Esophagus squamous epithelium (tissue), 5 donors: ENCODE results near the gene ARHGAP26. TPM values are rescaled to one million over a fixed set of nuclear protein-coding genes. Genes with fewer than 3 reads are reported as not detected.

Experiments used
- DNase-seq: peaks from one replicate; lab custom pipeline; 2025; lab: John Stamatoyannopoulos, UW
- H3K27ac ChIP-seq, 4 donors: fragments of 200-600 bp; sonication (generic); one replicate each; pipeline ENCODE4 v1.5.1; 2016 to 2019; ENCODE audit warnings: mild to moderate bottlenecking in 1 of 4
- H3K27me3 ChIP-seq, 4 donors: fragments of 200-600 bp; sonication (generic); 1 replicate in 3 of 4; 2 replicates in 1 of 4; pipeline versions ENCODE4 v1.5.1 to v1.6.0; 2017 to 2021; ENCODE audit warnings: antibody characterized with exemption in 1 of 4
- H3K36me3 ChIP-seq, 3 donors: fragments of 200-600 bp; sonication (generic); one replicate each; pipeline ENCODE4 v1.5.1; 2016 to 2019
- H3K4me1 ChIP-seq, 3 donors: fragments of 200-600 bp; sonication (generic); one replicate each; pipeline ENCODE4 v1.5.1; 2017 to 2019
- H3K4me3 ChIP-seq, 4 donors: fragments of 200-600 bp; sonication (generic); 1 replicate in 3 of 4; 2 replicates in 1 of 4; pipeline ENCODE4 v1.5.1; 2016 to 2019; ENCODE audit warnings: mild to moderate bottlenecking in 2 of 4, moderate library complexity in 1 of 4
- H3K9me3 ChIP-seq, 3 donors: fragments of 200-600 bp; sonication (generic); one replicate each; pipeline ENCODE4 v1.5.1; 2016 to 2019
- POLR2A ChIP-seq, 4 donors: fragments of 450-650 bp; IDR thresholded peaks; one replicate each; pipeline ENCODE4 v1.6.1; 2017; ENCODE audit warnings: antibody characterized with exemption in 4 of 4, mild to moderate bottlenecking in 4 of 4, moderate library complexity in 3 of 4
- WGBS, 2 donors: methylation state at CpG; one replicate each; pipeline ENCODE4 v1.1.5; 2018; 5-methylcytosine and 5-hydroxymethylcytosine counted together
- intact Hi-C: fragments of 100-400 bp; cut with DNase I; formaldehyde crosslinking; loops from one replicate; pipeline ENCODE4 v1.15.0; 2022
- total RNA-seq, 4 donors: library from RNA; depleted of rRNA; stranded (reverse); fragments of >200 nt; gene quantifications; one replicate each; pipeline ENCODE4 v1.1.0, GENCODE V29; 2016
- TF ChIP-seq, protein P1 (sequence below), 6 experiments: fragments of 450-650 bp in 4 of 6; fragments of 200-600 bp in 2 of 6; sonication (generic) in 2 of 6; IDR thresholded peaks; one replicate each; pipeline ENCODE4 v1.5.1; 2016 to 2019; ENCODE audit warnings: antibody characterized with exemption in 6 of 6, mild to moderate bottlenecking in 4 of 6, moderate library complexity in 4 of 6
- donor health status: DM: yes; HTN: yes; CAD: no.

ARHGAP26 gene
- total RNA-seq, 4 donors from 2014 or later = 4.4 to 18.7 (median 15.4) TPM

DNA sequence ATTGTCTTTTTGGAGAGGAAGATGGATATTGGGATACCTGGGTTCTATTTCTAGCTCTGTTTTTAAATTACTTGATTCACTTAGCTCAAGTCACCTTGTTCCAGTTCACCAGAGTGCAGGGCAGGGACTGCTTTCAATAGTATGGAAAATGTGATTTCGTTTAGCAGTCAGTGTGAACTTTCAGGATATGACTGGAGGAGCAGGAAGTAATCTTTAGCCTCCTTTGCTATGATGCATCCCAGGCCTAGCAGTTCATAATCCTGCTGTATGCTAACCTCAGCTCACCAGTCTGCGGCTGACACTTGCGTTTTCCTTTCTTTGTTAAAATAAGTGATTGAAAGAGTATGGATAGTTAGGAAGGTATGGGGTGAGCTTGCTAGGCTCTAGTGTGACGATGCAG is 169.7 kb downstream of the ARHGAP26 start:
- intact Hi-C loops = no loop called here
- H3K36me3 ChIP-seq = no peaks in the 10 kb centered on the region
- WGBS, 2 donors = 81 to 85% methylated on average over 4 of the region's 4 CpGs
- no peak for TF ChIP-seq POLR2A (IDR thresholded peaks at IDR 0.05)
- H3K4me3 ChIP-seq = no peak overlapping the region
- H3K27me3 ChIP-seq = no peaks in the 10 kb centered on the region
- H3K27ac ChIP-seq = peak overlapping the region in 1 of 4 donors; percentile 48
- DNase-seq = no peak
- H3K4me1 ChIP-seq = no peaks in the 10 kb centered on the region
- H3K9me3 ChIP-seq = no peaks in the 10 kb centered on the region

DNA sequence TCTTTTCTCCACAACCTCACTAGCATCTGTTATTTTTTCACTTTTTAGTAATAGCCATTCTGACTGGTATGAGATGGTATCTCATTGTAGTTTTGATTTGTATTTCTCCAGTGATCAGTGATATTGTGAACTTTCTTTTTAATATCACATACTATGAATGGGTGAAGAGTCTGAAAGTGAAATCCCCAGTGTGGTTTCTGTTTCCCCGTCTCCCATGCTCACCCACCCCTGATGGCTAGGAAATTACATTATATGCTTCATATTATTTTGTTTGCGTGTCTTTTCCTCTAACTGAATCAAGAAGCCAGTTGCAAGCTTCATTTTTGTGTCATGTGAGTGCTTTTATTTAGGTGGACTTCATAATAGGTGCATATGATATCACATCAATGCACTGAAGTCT is 171.1 kb downstream of the ARHGAP26 start:
- no peaks in the 10 kb centered on the region for H3K27me3 ChIP-seq
- DNase-seq = no peak
- TF ChIP-seq, protein P1, sequence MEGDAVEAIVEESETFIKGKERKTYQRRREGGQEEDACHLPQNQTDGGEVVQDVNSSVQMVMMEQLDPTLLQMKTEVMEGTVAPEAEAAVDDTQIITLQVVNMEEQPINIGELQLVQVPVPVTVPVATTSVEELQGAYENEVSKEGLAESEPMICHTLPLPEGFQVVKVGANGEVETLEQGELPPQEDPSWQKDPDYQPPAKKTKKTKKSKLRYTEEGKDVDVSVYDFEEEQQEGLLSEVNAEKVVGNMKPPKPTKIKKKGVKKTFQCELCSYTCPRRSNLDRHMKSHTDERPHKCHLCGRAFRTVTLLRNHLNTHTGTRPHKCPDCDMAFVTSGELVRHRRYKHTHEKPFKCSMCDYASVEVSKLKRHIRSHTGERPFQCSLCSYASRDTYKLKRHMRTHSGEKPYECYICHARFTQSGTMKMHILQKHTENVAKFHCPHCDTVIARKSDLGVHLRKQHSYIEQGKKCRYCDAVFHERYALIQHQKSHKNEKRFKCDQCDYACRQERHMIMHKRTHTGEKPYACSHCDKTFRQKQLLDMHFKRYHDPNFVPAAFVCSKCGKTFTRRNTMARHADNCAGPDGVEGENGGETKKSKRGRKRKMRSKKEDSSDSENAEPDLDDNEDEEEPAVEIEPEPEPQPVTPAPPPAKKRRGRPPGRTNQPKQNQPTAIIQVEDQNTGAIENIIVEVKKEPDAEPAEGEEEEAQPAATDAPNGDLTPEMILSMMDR (IDR thresholded peaks at IDR 0.05) = no peak
- TF ChIP-seq POLR2A (IDR thresholded peaks at IDR 0.05) = no peak
- 76 to 97% methylated on average over 2 of the region's 2 CpGs for WGBS, 2 donors
- H3K27ac ChIP-seq = no peak overlapping the region
- no peak overlapping the region for H3K4me3 ChIP-seq
- H3K4me1 ChIP-seq = no peaks in the 10 kb centered on the region
- intact Hi-C loops = no loop called here
- no peaks in the 10 kb centered on the region for H3K36me3 ChIP-seq
- H3K9me3 ChIP-seq = no peaks in the 10 kb centered on the region

DNA sequence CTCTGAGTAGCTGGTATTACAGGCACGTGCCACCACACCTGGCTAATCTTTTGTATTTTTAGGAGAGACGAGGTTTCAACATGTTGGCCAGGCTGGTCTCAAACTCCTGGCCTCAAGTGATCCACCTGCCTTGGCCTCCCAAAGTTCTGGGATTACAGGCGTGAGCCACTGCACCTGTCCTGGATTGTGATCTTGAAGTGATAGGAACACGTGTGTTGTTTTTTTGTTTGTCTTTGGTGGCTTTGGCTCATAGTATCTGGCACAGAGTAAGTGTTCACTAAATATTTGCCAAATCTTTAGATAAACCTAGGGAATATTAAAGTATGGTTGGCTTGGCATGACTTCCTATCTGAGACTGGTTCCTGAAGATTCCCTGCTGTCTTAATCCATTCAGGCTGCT is 172.7 kb downstream of the ARHGAP26 start:
- H3K4me1 ChIP-seq = no peaks in the 10 kb centered on the region
- no peak overlapping the region for H3K4me3 ChIP-seq
- no peak for TF ChIP-seq POLR2A (IDR thresholded peaks at IDR 0.05)
- TF ChIP-seq, protein P1 (IDR thresholded peaks at IDR 0.05) = no peak
- 70 to 88% methylated on average over 4 of the region's 4 CpGs for WGBS, 2 donors
- no peaks in the 10 kb centered on the region for H3K9me3 ChIP-seq
- H3K36me3 ChIP-seq = no peaks in the 10 kb centered on the region
- intact Hi-C loops = no loop called here
- no peak overlapping the region for H3K27ac ChIP-seq
- no peaks in the 10 kb centered on the region for H3K27me3 ChIP-seq
- no peak for DNase-seq

DNA sequence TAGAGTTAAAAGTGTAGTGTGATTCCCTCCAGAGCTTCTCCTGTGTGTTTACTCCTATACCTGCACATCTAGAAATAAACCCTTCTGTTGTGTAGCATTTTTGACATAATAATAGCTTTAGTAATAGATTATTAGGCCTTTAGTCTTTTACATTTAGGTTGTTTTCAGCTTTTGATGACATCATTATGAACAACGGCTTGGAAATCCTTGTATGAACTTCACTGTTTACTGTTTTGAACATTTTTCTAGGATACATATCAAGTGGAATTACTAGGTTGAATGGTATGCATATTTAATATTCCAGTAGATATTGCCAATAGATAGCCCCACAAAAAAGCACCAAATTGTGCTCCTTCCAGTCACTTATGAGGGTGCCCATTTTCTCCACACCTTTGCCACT is 174.0 kb downstream of the ARHGAP26 start:
- TF ChIP-seq POLR2A (IDR thresholded peaks at IDR 0.05) = no peak
- TF ChIP-seq, protein P1 (IDR thresholded peaks at IDR 0.05) = no peak
- no peaks in the 10 kb centered on the region for H3K27me3 ChIP-seq
- H3K27ac ChIP-seq = no peak overlapping the region
- no peak for DNase-seq
- H3K9me3 ChIP-seq = no peaks in the 10 kb centered on the region
- H3K4me1 ChIP-seq = no peaks in the 10 kb centered on the region
- intact Hi-C loops = no loop called here
- WGBS, 2 donors = 60 to 76% methylated on average over 1 of the region's 1 CpG
- H3K36me3 ChIP-seq = no peaks in the 10 kb centered on the region
- H3K4me3 ChIP-seq = no peak overlapping the region

DNA sequence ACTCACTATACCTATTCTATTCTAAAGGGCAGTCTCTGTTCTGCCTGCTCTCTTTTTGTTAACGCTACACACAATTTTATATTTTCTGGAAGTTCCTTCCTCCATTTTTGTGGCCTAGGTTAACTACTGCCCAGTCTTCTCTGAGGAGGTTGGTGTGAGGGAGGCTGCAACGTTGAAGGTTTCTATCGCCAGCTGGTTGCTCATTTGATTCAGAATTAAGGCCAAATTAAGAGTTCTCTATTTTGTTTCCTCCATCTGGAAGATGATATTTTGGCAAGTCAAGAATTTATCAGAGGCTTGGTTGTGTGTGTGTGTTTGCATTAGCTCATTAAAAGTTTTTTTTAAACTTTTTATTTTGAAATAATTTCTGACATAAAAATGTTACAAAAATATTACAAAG is 175.1 kb downstream of the ARHGAP26 start:
- no peak for DNase-seq
- TF ChIP-seq POLR2A (IDR thresholded peaks at IDR 0.05) = no peak
- TF ChIP-seq, protein P1 (IDR thresholded peaks at IDR 0.05) = no peak
- Histone ChIP-seq H3K27me3 (no peaks in the 10 kb centered on the region), H3K27ac (no peak overlapping the region), H3K9me3 (no peaks in the 10 kb centered on the region), H3K4me1 (no peaks in the 10 kb centered on the region), H3K36me3 (no peaks in the 10 kb centered on the region), H3K4me3 (no peak overlapping the region)
- intact Hi-C loops = no loop called here
- 85 to 92% methylated on average over 3 of the region's 3 CpGs for WGBS, 2 donors

DNA sequence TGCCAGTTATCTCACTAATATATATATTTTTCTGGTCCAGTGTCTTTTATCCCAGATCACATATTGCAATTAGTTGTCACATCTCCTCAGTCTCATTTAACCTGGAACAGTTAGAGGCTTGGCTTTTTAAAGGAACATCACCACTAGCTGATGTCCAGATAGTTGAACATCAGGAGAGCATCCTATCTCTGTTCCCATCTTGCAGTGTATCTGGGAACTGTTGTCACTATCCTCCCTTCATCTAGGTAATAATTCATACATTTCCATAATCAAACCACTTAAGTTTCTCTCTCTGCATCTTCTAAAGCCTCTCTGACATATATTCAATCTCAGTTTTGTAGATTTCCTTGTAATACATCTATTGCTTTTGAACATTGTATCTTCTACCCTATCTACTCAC is 175.7 kb downstream of the ARHGAP26 start:
- DNase-seq = no peak
- H3K4me1 ChIP-seq = no peaks in the 10 kb centered on the region
- no peaks in the 10 kb centered on the region for H3K36me3 ChIP-seq
- no peak overlapping the region for H3K4me3 ChIP-seq
- no peak overlapping the region for H3K27ac ChIP-seq
- TF ChIP-seq, protein P1 (IDR thresholded peaks at IDR 0.05) = no peak
- TF ChIP-seq POLR2A (IDR thresholded peaks at IDR 0.05) = no peak
- intact Hi-C loops = no loop called here
- no peaks in the 10 kb centered on the region for H3K27me3 ChIP-seq
- no peaks in the 10 kb centered on the region for H3K9me3 ChIP-seq
